Left hindlimb (tissue), 1 donor: Measurements from ENCODE around the gene YWHAH.

Source experiments
- DNase-seq: peaks from one replicate; pipeline ENCODE4 v3.0.0-alpha.2; 2018

YWHAH gene

DNA sequence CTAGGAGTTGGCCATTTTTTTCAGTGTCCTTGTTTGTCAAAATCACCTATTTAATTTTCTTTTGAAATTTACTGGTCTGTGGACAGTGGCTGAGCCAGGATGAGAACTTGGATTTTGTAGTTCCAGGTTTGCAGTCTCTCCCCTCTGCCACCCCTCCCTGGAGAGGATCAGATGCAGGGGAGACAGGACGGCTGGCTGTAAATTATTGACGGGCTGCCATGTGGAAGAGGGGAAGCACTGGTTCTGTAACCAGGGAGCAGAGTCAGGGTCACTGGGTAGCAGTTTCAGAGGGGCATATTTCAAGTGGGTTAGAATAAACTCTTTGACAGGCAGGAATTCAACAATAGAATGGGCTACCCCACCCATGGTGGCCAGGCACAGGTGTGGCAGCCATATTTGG is 20.6 kb upstream of the YWHAH start:
- DNase-seq, result no peak

DNA sequence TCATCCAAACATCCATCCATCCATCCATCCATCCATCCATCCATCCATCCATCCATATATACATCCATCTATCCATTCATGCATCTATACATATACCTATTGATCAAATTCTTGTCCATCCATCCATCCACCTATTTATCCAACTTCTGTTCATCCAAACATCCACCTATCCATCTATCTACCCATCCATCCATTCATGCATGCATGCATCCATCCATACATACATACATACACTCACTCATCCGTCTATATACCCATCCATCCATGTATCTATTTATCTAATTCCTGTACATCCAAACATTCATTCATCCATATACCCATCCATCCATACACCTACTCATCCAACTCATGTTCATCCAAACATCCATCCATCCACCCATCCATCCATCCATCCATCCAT is 19.3 kb upstream of the YWHAH start:
- DNase-seq, result no peak

GRCh38 chr22:31926024-31926423 is 18.3 kb upstream of the YWHAH start:
- no peak for DNase-seq

- no peak for DNase-seq
Observed at GRCh38 chr22:31926969-31927368, 17.4 kb upstream of the YWHAH start.

- no peak for DNase-seq
Observed at GRCh38 chr22:31927562-31927961, 16.8 kb upstream of the YWHAH start.

DNA sequence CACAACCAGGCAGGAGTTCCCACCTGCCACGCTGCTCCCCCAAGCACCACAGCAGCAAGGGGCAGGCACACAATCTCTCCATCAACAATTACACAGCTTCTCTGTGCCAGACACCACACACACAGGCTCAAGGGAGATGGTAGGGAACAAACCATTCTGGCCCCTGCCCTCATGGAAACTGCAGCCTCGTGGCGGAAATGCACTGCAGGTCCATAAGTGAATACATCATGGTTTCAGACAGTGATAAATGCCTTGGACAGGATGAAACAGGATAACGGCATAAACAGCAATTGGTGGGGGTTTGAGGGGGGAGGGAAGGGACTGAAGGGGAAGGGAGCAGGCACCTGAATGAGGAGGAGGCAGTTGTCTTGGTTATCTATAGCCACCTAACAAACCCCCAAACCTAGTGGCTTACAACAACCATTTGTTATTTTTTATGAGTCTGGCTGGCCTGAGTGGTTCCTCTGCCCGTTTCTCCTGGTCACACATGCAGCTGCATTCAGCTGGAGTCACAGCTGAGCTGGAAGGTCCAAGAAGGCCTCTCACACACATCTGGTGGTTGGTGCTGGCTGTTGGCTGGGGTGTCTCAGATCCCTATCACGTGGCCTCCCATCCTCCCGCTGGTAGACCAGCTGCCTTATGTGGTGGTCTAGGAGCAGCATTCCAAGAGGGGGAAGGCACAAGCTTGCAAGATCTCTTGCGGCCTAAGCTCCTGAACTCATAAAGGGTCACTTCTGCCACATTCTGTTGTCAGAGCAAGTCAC is 15.0 kb upstream of the YWHAH start:
- DNase-seq, result peak; percentile 74

GRCh38 chr22:31932863-31933262 is 11.5 kb upstream of the YWHAH start:
- peak; percentile 19 for DNase-seq

GRCh38 chr22:31933406-31933805 is 10.9 kb upstream of the YWHAH start:
- peak; percentile 7 for DNase-seq

DNA sequence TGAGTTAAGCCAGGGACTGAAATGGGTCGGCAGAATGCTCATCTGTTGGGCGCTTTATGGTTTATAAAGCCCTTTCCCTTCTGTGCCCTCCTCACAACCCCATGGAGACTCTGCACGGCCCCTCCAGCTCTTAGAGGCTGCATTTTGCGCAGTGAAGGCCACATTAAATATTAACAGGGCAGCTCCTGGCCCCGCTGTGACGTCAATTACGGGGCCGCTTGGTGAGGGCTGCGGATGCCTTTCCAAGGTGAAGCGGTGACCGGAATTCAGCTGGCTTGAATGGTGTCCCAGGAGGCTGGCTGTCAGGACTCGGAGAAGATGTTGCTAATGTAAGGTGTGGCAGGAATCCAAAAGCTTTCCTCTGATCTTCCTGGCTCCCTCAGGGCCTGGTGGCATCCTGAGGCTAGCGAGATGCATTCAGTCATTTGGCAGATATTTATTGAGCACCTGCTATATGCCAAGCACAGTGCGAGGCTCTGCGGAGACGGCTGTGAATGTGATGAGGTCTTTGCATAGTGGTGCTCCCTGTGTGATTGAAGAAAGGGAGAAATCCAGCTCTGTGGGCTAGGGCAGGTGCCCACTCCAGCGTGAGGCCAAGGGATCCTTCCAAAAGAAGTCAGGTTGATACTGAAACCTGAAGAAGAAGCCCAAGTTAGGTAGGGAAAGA is 10.4 kb upstream of the YWHAH start:
- peak; percentile 13 for DNase-seq

DNA sequence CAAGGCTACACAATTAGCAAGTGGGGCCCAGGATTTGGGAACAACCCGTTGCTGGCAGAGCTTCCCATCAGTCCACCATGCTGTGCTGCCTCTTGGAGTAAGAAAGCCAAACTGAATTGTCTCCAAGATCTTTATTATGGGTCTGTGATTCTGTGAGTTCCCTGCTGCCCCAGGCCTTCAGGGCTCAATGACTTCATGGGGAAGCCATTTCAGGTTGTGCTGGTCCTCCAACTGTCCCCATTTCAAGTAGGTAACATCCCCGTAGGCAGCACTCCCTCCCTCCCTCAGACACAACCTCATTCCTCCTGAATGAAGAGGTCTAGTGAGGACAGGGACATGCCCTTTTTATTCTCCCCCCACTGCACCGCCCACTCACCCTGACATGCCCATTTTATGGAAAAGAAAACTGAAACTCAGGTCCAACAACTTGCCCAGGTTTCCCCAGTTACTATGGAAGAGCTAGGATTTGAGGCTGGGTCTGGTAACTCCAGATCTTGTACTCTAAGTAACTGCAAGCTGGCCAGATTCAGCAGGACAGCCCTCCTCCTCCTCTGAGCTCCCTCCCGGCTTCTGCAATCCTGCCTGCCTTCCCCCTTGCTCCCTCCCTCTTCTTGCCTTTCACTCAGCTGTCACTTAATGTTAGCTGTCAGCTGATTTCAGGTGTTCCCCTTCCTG is 8.2 kb upstream of the YWHAH start:
- peak; percentile 14 for DNase-seq

DNA sequence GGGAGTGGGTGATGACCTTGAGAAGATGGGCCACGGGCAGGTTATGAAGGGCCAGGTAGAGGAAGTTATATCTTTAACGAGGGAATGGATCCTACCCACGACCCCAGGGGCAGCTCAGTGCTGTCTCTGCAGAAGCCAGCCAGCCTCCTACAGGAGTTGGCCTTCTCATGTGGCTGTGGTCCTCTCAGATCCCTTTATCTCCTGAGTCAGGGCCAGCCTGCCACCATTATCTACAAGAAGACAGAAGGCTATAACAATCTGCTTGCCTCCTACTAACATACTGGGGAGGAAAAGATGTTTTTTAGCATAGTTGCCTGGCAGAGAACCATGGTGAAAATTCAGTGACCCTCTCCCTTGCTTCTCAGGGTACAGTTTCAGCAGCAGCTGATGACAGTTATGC is 7.0 kb upstream of the YWHAH start:
- DNase-seq, result peak; percentile 4

GRCh38 chr22:31938296-31938695 is 6.0 kb upstream of the YWHAH start:
- DNase-seq, result peak; percentile 13

GRCh38 chr22:31940506-31940905 is 3.8 kb upstream of the YWHAH start:
- DNase-seq, result peak; percentile 18

- DNase-seq, result no peak
Observed at GRCh38 chr22:31942091-31942490, 2.2 kb upstream of the YWHAH start.

DNA sequence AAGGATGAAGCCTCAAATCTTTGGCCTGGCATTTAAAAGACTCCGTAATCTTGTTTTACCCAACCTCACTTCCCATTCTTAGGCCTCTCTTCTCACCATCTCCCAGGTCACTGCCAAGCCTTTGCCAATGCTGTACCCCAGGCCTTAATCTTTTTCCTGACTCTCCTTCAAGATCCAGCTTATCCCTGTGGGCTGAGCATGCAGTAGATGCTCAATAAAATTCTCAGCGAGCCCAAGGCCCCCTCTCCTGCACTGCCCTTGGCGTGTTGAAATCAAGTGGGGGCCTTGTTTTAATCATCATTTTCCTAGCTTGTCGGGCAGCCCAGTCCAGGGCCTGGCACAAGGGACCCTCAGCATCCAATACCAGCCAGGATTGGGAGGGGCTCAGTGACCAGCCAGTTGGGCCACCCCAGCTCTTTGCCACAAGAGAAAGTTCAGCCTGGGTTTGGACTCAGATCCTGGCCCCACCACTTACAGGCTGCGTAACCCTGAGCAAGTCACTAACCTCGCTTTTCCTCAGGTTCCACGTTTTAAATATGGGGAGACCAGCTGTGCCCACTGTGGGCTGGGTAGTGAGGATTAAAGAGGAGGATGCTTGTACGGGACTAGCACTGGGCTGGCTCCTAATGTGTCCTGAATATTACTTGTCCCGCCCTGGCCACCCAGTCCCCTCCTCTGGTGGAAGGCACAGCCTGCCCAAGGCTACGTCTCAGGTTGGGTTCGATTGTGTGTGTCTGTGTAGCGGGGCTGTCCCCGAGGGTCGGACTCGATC is 943 bp upstream of the YWHAH start:
- DNase-seq, result no peak

DNA sequence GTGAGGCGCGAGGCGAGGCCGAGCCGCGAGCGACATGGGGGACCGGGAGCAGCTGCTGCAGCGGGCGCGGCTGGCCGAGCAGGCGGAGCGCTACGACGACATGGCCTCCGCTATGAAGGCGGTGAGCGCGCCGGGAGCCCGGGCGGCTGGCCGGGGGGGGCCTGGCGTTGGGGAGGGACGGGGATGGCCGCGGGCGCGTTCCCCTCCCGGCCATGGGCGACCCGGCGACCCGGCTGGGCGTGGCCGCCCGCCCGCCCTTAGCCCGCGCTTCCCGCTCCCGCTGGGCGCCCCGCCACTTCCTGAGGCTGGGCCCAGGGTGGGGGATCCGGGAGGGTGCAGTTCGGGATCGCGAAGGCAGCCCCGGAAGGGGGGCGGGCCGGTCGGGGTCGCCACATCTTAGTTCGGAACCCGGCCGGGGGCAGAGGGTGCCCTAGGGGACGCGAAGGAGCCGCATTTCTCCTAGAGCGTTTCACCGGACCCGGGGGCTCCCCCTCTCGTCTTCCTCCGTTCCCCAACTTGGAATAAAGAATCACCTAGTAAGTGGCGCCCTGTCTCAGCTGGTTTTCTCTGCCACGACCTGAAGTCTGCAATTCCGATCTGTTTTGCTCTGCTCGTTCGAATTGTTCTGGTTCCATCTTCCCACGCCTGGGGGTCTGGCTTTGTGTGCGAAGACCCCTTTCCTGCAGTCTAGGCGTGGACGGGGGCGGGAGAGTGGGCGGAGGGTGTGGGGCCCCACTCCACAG is 536 bp downstream of the YWHAH start:
- DNase-seq, result peak; percentile 70

DNA sequence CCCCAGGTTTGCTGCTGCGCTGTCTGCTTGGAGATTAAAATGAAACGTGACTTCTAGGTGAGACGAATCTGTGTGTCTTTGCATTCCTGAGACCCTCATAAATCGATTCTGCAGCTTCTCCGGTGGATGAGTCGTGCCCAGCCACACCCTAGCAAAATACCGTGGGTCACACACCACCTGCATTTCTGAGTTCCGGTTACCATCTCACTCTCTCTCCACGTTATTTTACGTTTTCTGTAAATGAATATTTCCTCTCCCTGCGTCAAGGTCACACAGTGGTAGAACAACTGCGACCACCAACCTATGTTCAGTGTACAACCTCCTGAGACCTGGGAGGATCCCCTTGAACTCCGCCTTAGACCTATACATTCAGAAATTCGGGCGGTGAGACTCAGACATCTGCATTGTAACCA is 1.1 kb downstream of the YWHAH start:
- no peak for DNase-seq

DNA sequence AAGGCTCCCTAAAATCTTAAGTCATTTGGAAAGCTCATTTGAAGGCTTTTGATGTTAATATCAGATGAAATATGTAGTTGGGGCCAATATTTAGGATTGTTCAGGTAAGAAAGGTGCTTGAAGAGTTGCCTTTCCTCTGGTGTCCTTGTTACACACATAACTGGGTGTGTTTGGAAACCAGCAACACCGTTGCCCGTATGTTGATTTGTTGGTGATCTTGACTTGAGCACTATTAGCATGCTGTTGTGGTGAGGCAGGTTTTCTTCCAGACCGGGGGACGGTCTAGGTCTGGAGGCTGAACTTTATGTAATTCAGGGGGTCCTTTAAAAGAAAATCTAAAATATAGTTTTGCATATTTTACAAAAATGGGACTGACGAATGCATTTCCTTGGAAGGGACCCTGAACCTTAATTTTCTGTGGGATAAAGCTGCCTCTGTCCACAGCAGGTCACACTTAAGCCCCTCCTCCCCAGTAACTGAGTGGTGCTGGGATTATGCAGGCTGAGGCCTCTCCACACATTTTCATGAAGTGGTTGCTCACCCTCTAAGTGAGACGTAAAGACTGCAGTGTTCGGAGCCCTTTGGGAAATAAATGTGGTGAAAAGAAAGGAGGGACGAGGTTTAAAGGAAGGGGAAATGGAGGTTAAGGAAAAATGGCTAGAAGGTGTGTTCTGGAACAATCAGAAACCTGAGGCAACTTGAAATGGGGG is 1.8 kb downstream of the YWHAH start:
- DNase-seq, result no peak

DNA sequence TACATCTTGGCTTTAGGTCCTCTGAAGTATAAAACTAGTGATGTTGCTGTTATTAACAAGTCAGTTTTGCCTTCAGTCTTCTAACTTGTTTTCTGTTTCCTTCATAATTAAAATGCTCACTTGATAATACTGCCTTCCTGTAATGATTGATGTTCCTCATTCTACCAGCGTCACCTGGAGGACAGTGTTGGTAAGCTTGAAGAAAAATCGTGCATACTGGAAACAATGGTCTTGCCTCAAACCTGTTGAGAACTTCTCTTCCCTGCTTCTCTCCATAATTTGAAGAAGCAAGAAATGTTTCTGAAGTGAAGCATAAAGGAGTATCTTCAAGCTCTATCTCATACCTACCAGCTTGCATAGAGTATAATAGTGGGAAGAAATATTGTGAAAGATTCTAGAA is 3.0 kb downstream of the YWHAH start:
- peak; percentile 18 for DNase-seq

GRCh38 chr22:31948002-31948401 is 3.7 kb downstream of the YWHAH start:
- DNase-seq, result no peak

GRCh38 chr22:31950226-31950625 is 5.9 kb downstream of the YWHAH start:
- DNase-seq, result no peak
